HG02970 (cell line): Measurements from ENCODE around the gene BFAR.
"Not testable (repeated sequence)": the region's sequence is repeated elsewhere in the genome, so short reads cannot be mapped to it uniquely, and the experiment has no call there.

Source experiments
- ATAC-seq: cut with Tn5 transposase; IDR thresholded peaks from one replicate; pipeline ENCODE4 v1.9.1; 2021; ENCODE audit warnings: mild to moderate bottlenecking, moderate library complexity, moderate number of reproducible peaks; ENCODE audit not compliant: unreplicated experiment, low FRiP score

BFAR gene

GRCh38 chr16:14682121-14682520, 49.4 kb downstream of the BFAR start:
- no peak for ATAC-seq

GRCh38 chr16:14685870-14686793, 53.4 kb downstream of the BFAR start:
- ATAC-seq: not testable (repeated sequence)

DNA sequence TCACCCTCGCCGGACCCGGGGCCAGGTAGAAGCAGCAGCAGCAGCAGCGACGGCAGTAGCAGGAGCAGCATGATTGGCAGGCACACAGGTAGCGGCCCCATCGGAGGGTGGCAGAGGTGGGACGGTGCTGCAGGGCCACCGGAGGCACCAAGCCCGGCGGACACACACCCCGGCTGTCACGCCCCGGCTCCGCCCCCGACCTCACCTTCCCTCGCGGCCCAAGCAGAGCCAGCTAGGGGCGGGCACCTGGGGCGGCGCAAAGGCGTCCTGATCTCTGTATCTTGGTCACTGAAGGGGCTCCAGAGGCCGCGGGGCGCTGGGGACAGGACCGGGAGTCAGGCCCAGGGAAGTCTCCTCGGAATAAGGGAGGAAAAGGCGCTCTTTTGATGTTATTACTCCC, 61.4 kb downstream of the BFAR start, which contains the start of gene PLA2G10:
Gene PLA2G10, minus strand, starts transcription at position 180 of the 400 bp plus-strand sequence. Its CDS starts 79 bp downstream, at position 101.
- ATAC-seq: not testable (repeated sequence)

GRCh38 chr16:14701859-14702258, 69.1 kb downstream of the BFAR start:
- ATAC-seq: not testable (repeated sequence)

DNA sequence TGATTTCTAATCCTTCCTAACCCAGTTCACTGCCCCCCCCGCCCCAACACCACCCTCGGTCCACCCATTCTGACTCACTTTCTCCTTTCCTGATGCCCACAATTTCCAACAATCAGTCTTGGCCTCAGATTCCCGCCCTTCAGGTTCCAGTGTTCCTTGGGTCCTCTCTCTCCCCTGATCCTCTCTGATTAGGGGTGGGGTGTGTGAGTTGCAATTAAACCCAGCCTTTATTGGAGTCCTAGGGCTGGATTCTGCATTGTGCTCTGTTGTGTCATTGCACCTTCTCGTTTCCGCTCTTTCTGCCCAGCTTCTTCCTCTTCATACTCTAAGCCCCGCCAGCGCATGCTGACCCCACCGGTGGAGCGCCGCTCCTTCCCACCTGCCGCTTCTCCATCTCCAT, 69.9 kb downstream of the BFAR start:
- ATAC-seq: not testable (repeated sequence)

DNA sequence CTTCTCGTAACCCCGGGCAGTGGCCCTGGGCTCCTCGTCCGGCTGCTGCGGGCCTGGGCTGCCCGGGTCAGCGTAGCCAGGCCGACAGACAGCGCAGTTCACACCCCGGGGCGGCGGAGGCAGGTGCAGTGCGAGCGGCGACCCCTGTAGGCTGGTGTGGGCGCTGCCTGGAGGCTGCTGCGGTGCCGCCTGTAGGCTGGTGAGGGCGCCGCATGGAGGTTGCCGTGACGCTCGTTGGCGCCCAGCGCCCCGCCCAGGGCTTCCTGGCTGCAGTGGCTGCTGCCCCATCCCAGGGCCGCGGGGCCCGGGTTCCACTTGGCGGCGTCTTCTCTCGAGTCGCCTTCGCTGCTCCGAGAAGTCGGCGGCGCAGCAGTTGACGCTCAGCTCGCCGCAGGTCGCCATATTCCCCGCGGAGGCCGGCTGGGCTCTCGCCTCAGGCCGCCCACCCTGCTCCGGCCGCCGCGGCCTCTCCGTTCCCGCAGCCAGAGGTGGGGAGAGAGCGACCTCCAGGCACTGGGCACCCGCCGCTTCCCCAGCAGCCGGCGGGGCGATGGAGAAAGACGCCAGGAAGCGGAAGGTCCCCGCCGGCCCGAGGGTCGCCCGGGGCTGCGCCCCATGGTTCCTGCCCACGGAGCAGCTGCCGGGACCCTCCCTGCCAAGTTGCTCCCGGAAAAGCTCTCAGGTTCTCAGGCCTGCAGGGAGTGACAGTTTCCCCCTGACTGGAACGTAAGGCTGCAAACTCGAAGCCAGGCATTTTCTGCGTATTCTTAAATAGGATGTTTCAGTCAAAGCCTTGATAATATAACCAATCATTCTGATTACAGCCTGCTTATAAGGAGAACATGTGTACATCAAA, 70.6 kb downstream of the BFAR start, which contains the start of gene NPIPA3:
Gene NPIPA3, plus strand, starts transcription at position 256 of the 856 bp plus-strand sequence. CDS start 5,533 bp downstream, outside the sequence.
- peak; percentile 95 for ATAC-seq
